ENCODE data around the gene AIFM1. TPM values are rescaled to one million over a fixed set of nuclear protein-coding genes. Genes with fewer than 3 reads are reported as not detected.
"Not testable (repeated sequence)": the region's sequence is repeated elsewhere in the genome, so short reads cannot be mapped to it uniquely, and the experiment has no call there.

AIFM1 gene
- total RNA-seq, 1 donor from 2014 or later: 0.75 TPM

- intact Hi-C loops (cut with DNase I): no loop called here
- Histone ChIP-seq H3K9me3 (no peaks in the 10 kb centered on the region), H3K4me3 (no peak overlapping the region), H3K27me3 (no peaks in the 10 kb centered on the region), H3K4me1 (peaks cover 0 to 3% of the 10 kb centered on the region in 2 donors), H3K27ac (peak overlapping the region; percentile 66 to 71), H3K36me3 (no peaks in the 10 kb centered on the region)
- no peak for DNase-seq (ENCODE audit: low spot score in 2 of 2)
- TF ChIP-seq, protein P1, sequence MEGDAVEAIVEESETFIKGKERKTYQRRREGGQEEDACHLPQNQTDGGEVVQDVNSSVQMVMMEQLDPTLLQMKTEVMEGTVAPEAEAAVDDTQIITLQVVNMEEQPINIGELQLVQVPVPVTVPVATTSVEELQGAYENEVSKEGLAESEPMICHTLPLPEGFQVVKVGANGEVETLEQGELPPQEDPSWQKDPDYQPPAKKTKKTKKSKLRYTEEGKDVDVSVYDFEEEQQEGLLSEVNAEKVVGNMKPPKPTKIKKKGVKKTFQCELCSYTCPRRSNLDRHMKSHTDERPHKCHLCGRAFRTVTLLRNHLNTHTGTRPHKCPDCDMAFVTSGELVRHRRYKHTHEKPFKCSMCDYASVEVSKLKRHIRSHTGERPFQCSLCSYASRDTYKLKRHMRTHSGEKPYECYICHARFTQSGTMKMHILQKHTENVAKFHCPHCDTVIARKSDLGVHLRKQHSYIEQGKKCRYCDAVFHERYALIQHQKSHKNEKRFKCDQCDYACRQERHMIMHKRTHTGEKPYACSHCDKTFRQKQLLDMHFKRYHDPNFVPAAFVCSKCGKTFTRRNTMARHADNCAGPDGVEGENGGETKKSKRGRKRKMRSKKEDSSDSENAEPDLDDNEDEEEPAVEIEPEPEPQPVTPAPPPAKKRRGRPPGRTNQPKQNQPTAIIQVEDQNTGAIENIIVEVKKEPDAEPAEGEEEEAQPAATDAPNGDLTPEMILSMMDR (IDR thresholded peaks at IDR 0.05): no peak
Observed at GRCh38 chrX:130119312-130119898, 46.2 kb downstream of the AIFM1 start.

DNA sequence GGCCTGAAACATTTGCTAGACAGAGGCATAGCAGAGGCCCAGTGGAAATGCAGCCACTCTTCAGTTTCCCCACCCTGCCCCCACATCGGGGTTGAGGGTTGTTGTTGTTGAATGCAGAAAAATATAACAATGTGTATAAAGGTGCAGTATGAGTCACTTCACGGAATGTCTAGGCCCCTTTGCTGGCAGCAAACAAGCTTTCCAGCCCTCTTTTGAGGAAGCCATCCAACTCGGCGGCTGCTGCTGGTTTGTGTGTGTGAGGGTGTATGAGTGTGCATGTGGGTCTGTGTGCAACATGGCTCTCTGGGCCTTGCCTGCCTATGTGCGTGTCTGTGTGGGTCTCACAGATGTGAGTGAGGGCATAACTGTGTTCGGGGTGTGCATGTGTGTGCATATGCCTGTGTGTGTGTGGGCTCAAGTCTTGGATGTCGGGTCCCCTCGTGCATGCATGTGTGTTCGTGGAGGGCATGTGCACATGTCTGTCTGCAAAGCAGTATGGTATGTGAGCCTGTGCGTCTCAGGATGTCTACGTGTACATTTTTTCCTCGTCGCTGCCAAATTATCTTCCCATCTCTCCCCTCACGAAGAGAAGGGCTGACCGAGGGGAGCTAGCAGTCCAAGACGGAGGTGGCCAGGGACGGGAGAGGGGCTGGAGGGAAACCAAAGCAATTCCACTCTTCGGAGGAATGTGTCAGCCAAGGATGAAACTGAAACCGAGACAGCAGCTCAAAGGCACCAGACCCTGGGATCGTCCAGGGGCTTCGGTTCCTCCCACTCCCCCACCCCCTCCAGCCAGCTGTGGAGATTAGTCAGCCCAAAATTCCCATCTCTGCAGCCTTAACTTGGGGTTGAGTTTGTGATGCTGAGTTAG is 47.0 kb downstream of the AIFM1 start:
- no peak overlapping the region for H3K4me3 ChIP-seq
- no peaks in the 10 kb centered on the region for H3K36me3 ChIP-seq
- H3K9me3 ChIP-seq: no peaks in the 10 kb centered on the region
- H3K27ac ChIP-seq: peak overlapping the region; percentile 66 to 71
- peaks cover 0 to 3% of the 10 kb centered on the region in 2 donors for H3K4me1 ChIP-seq
- intact Hi-C loops (cut with DNase I): no loop called here
- no peaks in the 10 kb centered on the region for H3K27me3 ChIP-seq
- no peak for DNase-seq (ENCODE audit: low spot score in 2 of 2)
- TF ChIP-seq, protein P1 (IDR thresholded peaks at IDR 0.05): no peak

- DNase-seq (ENCODE audit: low spot score in 2 of 2): no peak
- intact Hi-C loops (cut with DNase I): no loop called here
- TF ChIP-seq, protein P1 (IDR thresholded peaks at IDR 0.05): no peak
- Histone ChIP-seq H3K36me3 (no peaks in the 10 kb centered on the region), H3K27me3 (no peaks in the 10 kb centered on the region), H3K9me3 (no peaks in the 10 kb centered on the region), H3K27ac (no peak overlapping the region), H3K4me3 (no peak overlapping the region), H3K4me1 (peaks cover 0 to 3% of the 10 kb centered on the region in 2 donors)
Observed at GRCh38 chrX:130117166-130117565, 48.5 kb downstream of the AIFM1 start.

GRCh38 chrX:130115119-130115885 is 50.3 kb downstream of the AIFM1 start:
- intact Hi-C loops (cut with DNase I); H3K36me3 ChIP-seq; H3K27me3 ChIP-seq; DNase-seq (ENCODE audit: low spot score in 2 of 2); H3K27ac ChIP-seq; H3K9me3 ChIP-seq; H3K4me1 ChIP-seq; H3K4me3 ChIP-seq: not testable (repeated sequence)

GRCh38 chrX:130114141-130114588 is 51.5 kb downstream of the AIFM1 start:
- H3K27ac ChIP-seq: no peak overlapping the region
- TF ChIP-seq, protein P1 (IDR thresholded peaks at IDR 0.05): no peak
- DNase-seq (ENCODE audit: low spot score in 2 of 2): no peak

More at GRCh38 chrX:130114141-130114588, 51.5 kb downstream of the AIFM1 start:
- Histone ChIP-seq H3K4me3 (no peak overlapping the region), H3K4me1 (peaks cover 0 to 4% of the 10 kb centered on the region in 2 donors), H3K9me3 (no peaks in the 10 kb centered on the region), H3K36me3 (no peaks in the 10 kb centered on the region), H3K27me3 (no peaks in the 10 kb centered on the region)
- intact Hi-C loops (cut with DNase I): loop anchor here (5.0 kb wide), 1 partner anchor 512 kb away; no protein-coding TSS in a partner anchor

All from ascending aorta (tissue), 2 donors.